WTC11 (cell line): ENCODE measurements around the gene ABCC6. TPM values are rescaled to one million over a fixed set of nuclear protein-coding genes. Genes with fewer than 3 reads are reported as not detected.
A peak's percentile ranks its signal among the peaks of the same experiment; 100 is the strongest.
"Not testable (repeated sequence)": the region's sequence is repeated elsewhere in the genome, so short reads cannot be mapped to it uniquely, and the experiment has no call there.

ENCODE experiments used
- ATAC-seq: fragments of 200-7000 bp; cut with Tn5 transposase; 2 replicates; pipeline ENCODE4 v1.10.0; 2021; ENCODE audit warnings: mild to moderate bottlenecking, moderate library complexity
- CTCF ChIA-PET: fragments of 300-600 bp; sonication (Branson Sonifier 250); formaldehyde crosslinking; loops from one replicate; lab custom pipeline; 2021; ENCODE audit warnings: antibody characterized with exemption; lab: Charles Lee
- POLR2A ChIA-PET: fragments of 350-600 bp; sonication (Branson Sonifier 250); formaldehyde crosslinking; loops from one replicate; lab custom pipeline; 2021; ENCODE audit warnings: antibody characterized with exemption; lab: Charles Lee
- DNase-seq: peaks from one replicate; pipeline ENCODE4 v3.0.0; 2021; ENCODE audit warnings: low spot score
- H3K27ac Mint-ChIP-seq: 2 replicates; pipeline ENCODE4 v1.8.0; 2021; ENCODE audit warnings: mixed read lengths
- H3K27me3 Mint-ChIP-seq: 2 replicates; pipeline ENCODE4 v1.8.0; 2021; ENCODE audit warnings: low read depth, mild to moderate bottlenecking, moderate library complexity, mixed read lengths
- H3K36me3 Mint-ChIP-seq: 2 replicates; pipeline ENCODE4 v1.8.0; 2021; ENCODE audit warnings: mixed read lengths
- H3K4me1 Mint-ChIP-seq: 2 replicates; pipeline ENCODE4 v1.8.0; 2022; ENCODE audit warnings: mixed read lengths
- H3K4me3 Mint-ChIP-seq: 2 replicates; pipeline ENCODE4 v1.8.0; 2021; ENCODE audit warnings: mild to moderate bottlenecking, moderate library complexity, mixed read lengths
- H3K9me3 Mint-ChIP-seq: 2 replicates; pipeline ENCODE4 v1.8.0; 2021; ENCODE audit warnings: mixed read lengths
- ATF1 ChIP-seq: sonication (generic); formaldehyde crosslinking; IDR thresholded peaks from 2 replicates; pipeline ENCODE4 v1.8.1; 2023; ENCODE audit warnings: mild to moderate bottlenecking, moderate library complexity, missing genetic modification reagents
- ATF2 ChIP-seq: sonication (generic); formaldehyde crosslinking; IDR thresholded peaks from 2 replicates; pipeline ENCODE4 v1.8.1; 2022; ENCODE audit warnings: low read depth, missing genetic modification reagents, borderline replicate concordance
- ELF4 ChIP-seq: sonication (generic); formaldehyde crosslinking; IDR thresholded peaks from 2 replicates; pipeline ENCODE4 v1.8.1; 2022; ENCODE audit warnings: low read depth, mild to moderate bottlenecking, moderate library complexity, missing genetic modification reagents
- EMX1 ChIP-seq: fragments of 250-450 bp; sonication (Bioruptor Pico); IDR thresholded peaks from 2 replicates; pipeline ENCODE4 v1.8.0; 2021; ENCODE audit warnings: mild to moderate bottlenecking
- ETV6 ChIP-seq: sonication (generic); formaldehyde crosslinking; IDR thresholded peaks from 2 replicates; pipeline ENCODE4 v1.8.1; 2022; ENCODE audit warnings: mild to moderate bottlenecking, missing genetic modification reagents
- FOXJ3 ChIP-seq: sonication (generic); formaldehyde crosslinking; IDR thresholded peaks from 2 replicates; pipeline ENCODE4 v1.9.0; 2021; ENCODE audit warnings: missing genetic modification reagents, mild to moderate bottlenecking, borderline replicate concordance
- GTF2I ChIP-seq: fragments of 250-450 bp; sonication (Bioruptor Pico); conservative IDR thresholded peaks from 2 replicates; pipeline ENCODE4 v1.4.0; 2021; ENCODE audit warnings: mild to moderate bottlenecking
- IRF2 ChIP-seq: sonication (generic); formaldehyde crosslinking; IDR thresholded peaks from 2 replicates; pipeline ENCODE4 v1.8.0; 2022; ENCODE audit warnings: low read depth, missing genetic modification reagents, borderline replicate concordance
- JAZF1 ChIP-seq: fragments of 250-450 bp; sonication (Bioruptor Pico); IDR thresholded peaks from 2 replicates; pipeline ENCODE4 v1.9.0; 2021; ENCODE audit warnings: moderate library complexity, mild to moderate bottlenecking, inconsistent platforms
- NFE2L1 ChIP-seq: sonication (generic); formaldehyde crosslinking; IDR thresholded peaks from 2 replicates; pipeline ENCODE4 v1.8.1; 2023; ENCODE audit warnings: missing genetic modification reagents
- NR1H2 ChIP-seq: sonication (generic); formaldehyde crosslinking; IDR thresholded peaks from 2 replicates; pipeline ENCODE4 v1.9.0; 2021; ENCODE audit warnings: mild to moderate bottlenecking, moderate library complexity, missing genetic modification reagents
- PRRX2 ChIP-seq: fragments of 250-450 bp; sonication (Bioruptor Pico); IDR thresholded peaks from 2 replicates; pipeline ENCODE4 v1.8.0; 2021; ENCODE audit warnings: mild to moderate bottlenecking
- SMAD4 ChIP-seq: sonication (generic); formaldehyde crosslinking; IDR thresholded peaks from 2 replicates; pipeline ENCODE4 v1.8.0; 2022; ENCODE audit warnings: mild to moderate bottlenecking, missing genetic modification reagents
- SOX15 ChIP-seq: fragments of 250-450 bp; sonication (Bioruptor Pico); IDR thresholded peaks from 2 replicates; pipeline ENCODE4 v1.9.0; 2021; ENCODE audit warnings: mild to moderate bottlenecking
- SP1 ChIP-seq: sonication (generic); formaldehyde crosslinking; conservative IDR thresholded peaks from 2 replicates; pipeline ENCODE4 v1.8.1; 2022; ENCODE audit warnings: missing genetic modification reagents
- ZNF121 ChIP-seq: sonication (generic); formaldehyde crosslinking; IDR thresholded peaks from 2 replicates; pipeline ENCODE4 v1.8.0; 2023; ENCODE audit warnings: missing genetic modification reagents
- ZNF317 ChIP-seq: sonication (generic); formaldehyde crosslinking; IDR thresholded peaks from 2 replicates; pipeline ENCODE4 v1.8.1; 2023; ENCODE audit warnings: low read depth, mild to moderate bottlenecking, moderate library complexity, missing genetic modification reagents, borderline replicate concordance
- ZSCAN18 ChIP-seq: fragments of 250-450 bp; sonication (Bioruptor Pico); IDR thresholded peaks from 2 replicates; pipeline ENCODE4 v2.1.2; 2022; ENCODE audit warnings: mild to moderate bottlenecking, moderate library complexity
- total RNA-seq: library from RNA; stranded (reverse); gene quantifications from 3 replicates; pipeline ENCODE4 v1.2.3, GENCODE V29; 2021
- TF ChIP-seq, protein P1 (sequence below): sonication (generic); formaldehyde crosslinking; IDR thresholded peaks from 2 replicates; pipeline ENCODE4 v1.8.0; 2023; ENCODE audit warnings: mild to moderate bottlenecking, missing genetic modification reagents
- TF ChIP-seq, protein P2 (sequence below): sonication (generic); formaldehyde crosslinking; IDR thresholded peaks from 2 replicates; pipeline ENCODE4 v1.8.1; 2022; ENCODE audit warnings: mild to moderate bottlenecking, missing genetic modification reagents, moderate library complexity, borderline replicate concordance
- TF ChIP-seq, protein P3 (sequence below): sonication (generic); formaldehyde crosslinking; conservative IDR thresholded peaks from 2 replicates; pipeline ENCODE4 v1.8.1; 2023; ENCODE audit warnings: mild to moderate bottlenecking, low read depth, missing genetic modification reagents, moderate library complexity

ABCC6 gene
- total RNA-seq, 1 experiment from 2014 or later, result 1.3 TPM

GRCh38 chr16:16149710-16150116, 73.6 kb downstream of the ABCC6 start:
- H3K4me1 Mint-ChIP-seq, result peaks cover 3% of the 10 kb centered on the region; the same call in 1 of the 2 replicates
- no peaks in the 10 kb centered on the region; the same call in 1 of the 2 replicates for H3K27me3 Mint-ChIP-seq
- H3K36me3 Mint-ChIP-seq, result no peaks in the 10 kb centered on the region
- H3K27ac Mint-ChIP-seq, result peak overlapping the region; percentile 23; the same call in 1 of the 2 replicates
- POLR2A ChIA-PET, result no interaction called here
- DNase-seq (no peak), ATAC-seq (no peak)
- H3K9me3 Mint-ChIP-seq, result no peaks in the 10 kb centered on the region
- no peak overlapping the region for H3K4me3 Mint-ChIP-seq
- no peak for TF ChIP-seq SMAD4 (CRISPR knock-in tag)
- no peak for TF ChIP-seq FOXJ3 (CRISPR knock-in tag)
- TF ChIP-seq, protein P1, sequence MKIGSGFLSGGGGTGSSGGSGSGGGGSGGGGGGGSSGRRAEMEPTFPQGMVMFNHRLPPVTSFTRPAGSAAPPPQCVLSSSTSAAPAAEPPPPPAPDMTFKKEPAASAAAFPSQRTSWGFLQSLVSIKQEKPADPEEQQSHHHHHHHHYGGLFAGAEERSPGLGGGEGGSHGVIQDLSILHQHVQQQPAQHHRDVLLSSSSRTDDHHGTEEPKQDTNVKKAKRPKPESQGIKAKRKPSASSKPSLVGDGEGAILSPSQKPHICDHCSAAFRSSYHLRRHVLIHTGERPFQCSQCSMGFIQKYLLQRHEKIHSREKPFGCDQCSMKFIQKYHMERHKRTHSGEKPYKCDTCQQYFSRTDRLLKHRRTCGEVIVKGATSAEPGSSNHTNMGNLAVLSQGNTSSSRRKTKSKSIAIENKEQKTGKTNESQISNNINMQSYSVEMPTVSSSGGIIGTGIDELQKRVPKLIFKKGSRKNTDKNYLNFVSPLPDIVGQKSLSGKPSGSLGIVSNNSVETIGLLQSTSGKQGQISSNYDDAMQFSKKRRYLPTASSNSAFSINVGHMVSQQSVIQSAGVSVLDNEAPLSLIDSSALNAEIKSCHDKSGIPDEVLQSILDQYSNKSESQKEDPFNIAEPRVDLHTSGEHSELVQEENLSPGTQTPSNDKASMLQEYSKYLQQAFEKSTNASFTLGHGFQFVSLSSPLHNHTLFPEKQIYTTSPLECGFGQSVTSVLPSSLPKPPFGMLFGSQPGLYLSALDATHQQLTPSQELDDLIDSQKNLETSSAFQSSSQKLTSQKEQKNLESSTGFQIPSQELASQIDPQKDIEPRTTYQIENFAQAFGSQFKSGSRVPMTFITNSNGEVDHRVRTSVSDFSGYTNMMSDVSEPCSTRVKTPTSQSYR, result no peak
- TF ChIP-seq ETV6 (CRISPR knock-in tag), result no peak
- TF ChIP-seq IRF2 (CRISPR knock-in tag), result no peak
- TF ChIP-seq, protein P2, sequence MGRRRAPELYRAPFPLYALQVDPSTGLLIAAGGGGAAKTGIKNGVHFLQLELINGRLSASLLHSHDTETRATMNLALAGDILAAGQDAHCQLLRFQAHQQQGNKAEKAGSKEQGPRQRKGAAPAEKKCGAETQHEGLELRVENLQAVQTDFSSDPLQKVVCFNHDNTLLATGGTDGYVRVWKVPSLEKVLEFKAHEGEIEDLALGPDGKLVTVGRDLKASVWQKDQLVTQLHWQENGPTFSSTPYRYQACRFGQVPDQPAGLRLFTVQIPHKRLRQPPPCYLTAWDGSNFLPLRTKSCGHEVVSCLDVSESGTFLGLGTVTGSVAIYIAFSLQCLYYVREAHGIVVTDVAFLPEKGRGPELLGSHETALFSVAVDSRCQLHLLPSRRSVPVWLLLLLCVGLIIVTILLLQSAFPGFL (CRISPR knock-in tag), result no peak
- no peak for TF ChIP-seq NFE2L1 (CRISPR knock-in tag)
- TF ChIP-seq ELF4 (CRISPR knock-in tag), result no peak
- no peak for TF ChIP-seq SP1 (CRISPR knock-in tag)
- TF ChIP-seq ATF1, result no peak
- TF ChIP-seq GTF2I, result no peak
- no peak for TF ChIP-seq ATF2 (CRISPR knock-in tag)
- CTCF ChIA-PET, result no interaction called here

- Mint-ChIP-seq H3K4me3 (no peak overlapping the region), H3K27ac (no peak overlapping the region; the same call in 1 of the 2 replicates), H3K9me3 (no peaks in the 10 kb centered on the region), H3K4me1 (peaks cover 3% of the 10 kb centered on the region; the same call in 1 of the 2 replicates), H3K27me3 (no peaks in the 10 kb centered on the region; the same call in 1 of the 2 replicates), H3K36me3 (peaks cover 7% of the 10 kb centered on the region; the same call in 1 of the 2 replicates)
- ATAC-seq (no peak), DNase-seq (no peak)
- ChIA-PET CTCF (interaction anchor here (0.9 kb wide), 2 partner anchors 38 to 371 kb away, joined by 4 to 7 read pairs; no protein-coding TSS in a partner anchor), POLR2A (no interaction called here)
- no peak for TF ChIP-seq NR1H2 (CRISPR knock-in tag)
- TF ChIP-seq ZNF121 (CRISPR knock-in tag), result no peak
- no peak for TF ChIP-seq JAZF1
- TF ChIP-seq ZSCAN18, result no peak
- no peak for TF ChIP-seq IRF2 (CRISPR knock-in tag)
- no peak for TF ChIP-seq EMX1 (CRISPR knock-in tag)
- TF ChIP-seq, protein P3, sequence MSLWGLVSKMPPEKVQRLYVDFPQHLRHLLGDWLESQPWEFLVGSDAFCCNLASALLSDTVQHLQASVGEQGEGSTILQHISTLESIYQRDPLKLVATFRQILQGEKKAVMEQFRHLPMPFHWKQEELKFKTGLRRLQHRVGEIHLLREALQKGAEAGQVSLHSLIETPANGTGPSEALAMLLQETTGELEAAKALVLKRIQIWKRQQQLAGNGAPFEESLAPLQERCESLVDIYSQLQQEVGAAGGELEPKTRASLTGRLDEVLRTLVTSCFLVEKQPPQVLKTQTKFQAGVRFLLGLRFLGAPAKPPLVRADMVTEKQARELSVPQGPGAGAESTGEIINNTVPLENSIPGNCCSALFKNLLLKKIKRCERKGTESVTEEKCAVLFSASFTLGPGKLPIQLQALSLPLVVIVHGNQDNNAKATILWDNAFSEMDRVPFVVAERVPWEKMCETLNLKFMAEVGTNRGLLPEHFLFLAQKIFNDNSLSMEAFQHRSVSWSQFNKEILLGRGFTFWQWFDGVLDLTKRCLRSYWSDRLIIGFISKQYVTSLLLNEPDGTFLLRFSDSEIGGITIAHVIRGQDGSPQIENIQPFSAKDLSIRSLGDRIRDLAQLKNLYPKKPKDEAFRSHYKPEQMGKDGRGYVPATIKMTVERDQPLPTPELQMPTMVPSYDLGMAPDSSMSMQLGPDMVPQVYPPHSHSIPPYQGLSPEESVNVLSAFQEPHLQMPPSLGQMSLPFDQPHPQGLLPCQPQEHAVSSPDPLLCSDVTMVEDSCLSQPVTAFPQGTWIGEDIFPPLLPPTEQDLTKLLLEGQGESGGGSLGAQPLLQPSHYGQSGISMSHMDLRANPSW (CRISPR knock-in tag), result no peak
- TF ChIP-seq SOX15 (CRISPR knock-in tag), result no peak
- no peak for TF ChIP-seq ZNF317 (CRISPR knock-in tag)
- no peak for TF ChIP-seq NFE2L1 (CRISPR knock-in tag)
- no peak for TF ChIP-seq PRRX2 (CRISPR knock-in tag)
Measured at GRCh38 chr16:16148755-16149154, 74.5 kb downstream of the ABCC6 start.

DNA sequence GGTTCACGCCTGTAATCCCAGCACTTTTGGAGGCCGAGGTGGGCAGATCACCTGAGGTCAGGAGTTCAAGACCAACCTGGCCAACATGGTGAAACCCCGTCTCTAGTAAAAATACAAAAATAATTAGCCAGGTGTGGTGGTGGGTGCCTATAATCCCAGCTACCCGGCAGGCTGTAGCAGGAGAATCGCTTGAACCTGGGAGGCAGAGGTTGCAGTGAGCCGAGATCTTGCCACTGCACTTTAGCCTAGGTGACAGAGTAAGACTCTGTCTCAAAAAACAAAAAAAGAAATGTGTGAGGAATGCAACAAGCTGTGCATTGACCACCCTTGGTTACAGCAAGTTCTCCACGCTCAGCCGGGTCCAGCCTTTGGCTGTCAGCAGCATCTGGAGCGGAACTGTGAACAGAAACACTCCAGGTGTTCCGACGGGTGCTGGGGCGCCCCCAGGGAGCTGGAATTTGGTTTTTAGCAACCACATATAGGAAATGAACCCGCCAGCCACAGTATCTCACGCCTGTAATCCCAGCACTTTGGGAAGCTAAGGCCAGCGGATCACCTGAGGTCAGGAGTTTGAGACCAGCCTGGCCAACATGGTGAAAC, 75.2 kb downstream of the ABCC6 start:
- H3K4me3 Mint-ChIP-seq, H3K36me3 Mint-ChIP-seq, H3K4me1 Mint-ChIP-seq, H3K27me3 Mint-ChIP-seq, ATAC-seq, POLR2A ChIA-PET, H3K9me3 Mint-ChIP-seq, DNase-seq: not testable (repeated sequence)
- H3K27ac Mint-ChIP-seq, result peak overlapping the region; percentile 49; the same call in 1 of the 2 replicates
- CTCF ChIA-PET, result interaction anchor here (0.9 kb wide), 2 partner anchors 39 to 371 kb away, joined by 4 to 7 read pairs; no protein-coding TSS in a partner anchor
